Mesendoderm (in vitro differentiated cells): ENCODE results near the gene PLCXD1.

ENCODE experiments used
- DNase-seq: peaks from one replicate; pipeline ENCODE4 v3.0.0; 2013
- H2AK5ac ChIP-seq: 2 replicates; pipeline ENCODE4 v1.6.1; 2013; ENCODE audit warnings: low read length, inconsistent platforms
- H2BK120ac ChIP-seq: 2 replicates; pipeline ENCODE4 v1.6.1; 2013; ENCODE audit warnings: low read depth, mild to moderate bottlenecking, low read length, moderate library complexity, mixed read lengths
- H2BK15ac ChIP-seq: replicated peaks from 2 replicates; pipeline ENCODE4 v1.6.1; 2013; ENCODE audit warnings: low read depth, mild to moderate bottlenecking, moderate library complexity
- H2BK5ac ChIP-seq: 2 replicates; pipeline ENCODE4 v1.6.1; 2013; ENCODE audit warnings: low read length, inconsistent platforms
- H3K18ac ChIP-seq: 2 replicates; pipeline ENCODE4 v1.6.1; 2013; ENCODE audit warnings: mild to moderate bottlenecking, low read length, mixed read lengths
- H3K23ac ChIP-seq: one replicate; pipeline ENCODE4 v1.6.1; 2013; ENCODE audit warnings: low read length
- H3K27ac ChIP-seq: 2 replicates; pipeline ENCODE4 v1.5.1; 2013; ENCODE audit warnings: low read depth, mild to moderate bottlenecking, inconsistent platforms, low read length, moderate library complexity
- H3K27me3 ChIP-seq: 2 replicates; pipeline ENCODE4 v1.6.1; 2013; ENCODE audit warnings: low read length, control low read depth, mild to moderate bottlenecking, inconsistent platforms; ENCODE audit not compliant: insufficient read depth, poor library complexity
- H3K36me3 ChIP-seq: 2 replicates; pipeline ENCODE4 v1.6.1; 2013; ENCODE audit warnings: low read length, inconsistent platforms; ENCODE audit not compliant: control insufficient read depth, insufficient read depth
- H3K4ac ChIP-seq: one replicate; pipeline ENCODE4 v1.6.1; 2013; ENCODE audit warnings: low read depth, mild to moderate bottlenecking, low read length, moderate library complexity
- H3K4me1 ChIP-seq: 2 replicates; pipeline ENCODE4 v1.6.1; 2013; ENCODE audit warnings: low read depth, low read length, inconsistent platforms; ENCODE audit not compliant: control insufficient read depth
- H3K4me2 ChIP-seq: 2 replicates; pipeline ENCODE4 v1.6.1; 2013; ENCODE audit warnings: low read length
- H3K4me3 ChIP-seq: 2 replicates; pipeline ENCODE4 v1.5.1; 2013; ENCODE audit warnings: mild to moderate bottlenecking, low read length
- H3K56ac ChIP-seq: one replicate; pipeline ENCODE4 v1.6.1; 2013; ENCODE audit warnings: low read length
- H3K79me1 ChIP-seq: 2 replicates; pipeline ENCODE4 v1.6.1; 2013; ENCODE audit warnings: low read length, inconsistent platforms
- H3K79me2 ChIP-seq: 2 replicates; pipeline ENCODE4 v1.6.1; 2013; ENCODE audit warnings: mild to moderate bottlenecking, low read length; ENCODE audit not compliant: control insufficient read depth, insufficient read depth
- H3K9ac ChIP-seq: 2 replicates; pipeline ENCODE4 v1.6.1; 2013; ENCODE audit warnings: low read length, inconsistent platforms
- H4K5ac ChIP-seq: one replicate; pipeline ENCODE4 v1.6.1; 2013; ENCODE audit warnings: low read length
- H4K8ac ChIP-seq: one replicate; pipeline ENCODE4 v1.6.1; 2013; ENCODE audit warnings: low read depth, mild to moderate bottlenecking, control low read depth, low read length, moderate library complexity
- WGBS: extraction: QIAGEN DNeasy Blood & Tissue Kit; methylation state at CpG from one replicate; pipeline ENCODE4 v1.1.7; 2013; ENCODE audit warnings: low lambda C conversion rate, missing lambda C conversion rate; ENCODE audit not compliant: insufficient coverage; ENCODE audit errors: extremely low coverage; 5-methylcytosine and 5-hydroxymethylcytosine counted together

The PLCXD1 gene

GRCh38 chrX:283115-283845 lies 2.1 kb downstream of the PLCXD1 start:
- Histone ChIP-seq H3K56ac (peak overlapping the region; percentile 93), H3K18ac (peak overlapping the region; percentile 32), H4K5ac (no peak overlapping the region), H3K23ac (no peak overlapping the region), H3K36me3 (peaks cover 16% of the 10 kb centered on the region), H3K27ac (peak overlapping the region; percentile 75), H3K9ac (peak overlapping the region; percentile 92), H3K4ac (no peak overlapping the region), H2BK15ac (no peak overlapping the region), H3K27me3 (no peaks in the 10 kb centered on the region), H2BK5ac (peak overlapping the region; percentile 62), H3K79me2 (peaks cover 12% of the 10 kb centered on the region), H2BK120ac (no peak overlapping the region), H3K4me1 (peaks cover 4% of the 10 kb centered on the region), H4K8ac (no peak overlapping the region), H3K4me2 (peak overlapping the region; percentile 52), H3K79me1 (peaks cover 15% of the 10 kb centered on the region), H3K4me3 (peak overlapping the region; percentile 51), H2AK5ac (no peak overlapping the region)
- WGBS: no CpG with 5 or more reads among the region's 45 CpGs
- DNase-seq: peak; percentile 98

DNA sequence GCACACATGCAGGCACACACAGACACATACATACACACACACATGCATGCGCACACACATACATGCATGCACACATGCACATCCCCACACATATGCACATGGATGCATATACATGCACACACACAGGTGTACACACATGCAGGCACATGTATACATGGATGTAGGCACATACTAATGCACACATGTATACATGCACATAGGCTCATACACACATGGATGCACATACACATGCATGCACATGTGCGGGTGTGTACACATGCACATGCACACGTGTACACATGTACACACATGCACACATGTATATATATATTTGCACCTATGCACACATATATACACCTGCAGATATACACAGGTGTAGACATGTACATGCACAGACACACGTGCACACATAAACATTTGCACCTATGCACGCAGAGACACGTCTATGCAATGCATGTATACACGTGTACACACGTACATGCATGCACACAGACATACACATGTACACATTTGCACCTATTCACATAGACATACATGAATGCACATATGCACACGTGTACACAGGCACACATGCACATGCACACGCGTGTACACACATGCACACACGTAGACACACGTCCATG lies 4.0 kb downstream of the PLCXD1 start:
- Histone ChIP-seq H3K56ac (no peak overlapping the region), H3K79me2 (peaks cover 12% of the 10 kb centered on the region), H3K79me1 (peaks cover 19% of the 10 kb centered on the region), H3K27ac (no peak overlapping the region), H3K36me3 (peaks cover 22% of the 10 kb centered on the region), H3K18ac (no peak overlapping the region), H3K4me1 (no peaks in the 10 kb centered on the region), H3K4me3 (no peak overlapping the region), H4K8ac (no peak overlapping the region), H2BK120ac (no peak overlapping the region), H2BK5ac (no peak overlapping the region), H3K4me2 (no peak overlapping the region), H4K5ac (no peak overlapping the region), H3K4ac (no peak overlapping the region), H3K9ac (no peak overlapping the region), H3K23ac (no peak overlapping the region), H2AK5ac (no peak overlapping the region), H3K27me3 (no peaks in the 10 kb centered on the region), H2BK15ac (no peak overlapping the region)
- no peak for DNase-seq
- WGBS: no CpG with 5 or more reads among the region's 13 CpGs

- H2BK5ac ChIP-seq: no peak overlapping the region
- no peak overlapping the region for H3K23ac ChIP-seq
- H3K36me3 ChIP-seq: peaks cover 27% of the 10 kb centered on the region
- no peak overlapping the region for H3K4me2 ChIP-seq
- no peak overlapping the region for H2BK120ac ChIP-seq
- no CpG with 5 or more reads among the region's 7 CpGs for WGBS
- peaks cover 12% of the 10 kb centered on the region for H3K79me2 ChIP-seq
- H3K9ac ChIP-seq: no peak overlapping the region
- no peak for DNase-seq
- H3K4me1 ChIP-seq: no peaks in the 10 kb centered on the region
- H4K5ac ChIP-seq: no peak overlapping the region
- H4K8ac ChIP-seq: no peak overlapping the region
- H3K27ac ChIP-seq: no peak overlapping the region
- H3K27me3 ChIP-seq: no peaks in the 10 kb centered on the region
- peaks cover 19% of the 10 kb centered on the region for H3K79me1 ChIP-seq
- no peak overlapping the region for H2BK15ac ChIP-seq
- no peak overlapping the region for H3K56ac ChIP-seq
- no peak overlapping the region for H3K4me3 ChIP-seq
- no peak overlapping the region for H3K4ac ChIP-seq
- H3K18ac ChIP-seq: no peak overlapping the region
- no peak overlapping the region for H2AK5ac ChIP-seq
Measured at GRCh38 chrX:287670-288069, 6.5 kb downstream of the PLCXD1 start.

DNA sequence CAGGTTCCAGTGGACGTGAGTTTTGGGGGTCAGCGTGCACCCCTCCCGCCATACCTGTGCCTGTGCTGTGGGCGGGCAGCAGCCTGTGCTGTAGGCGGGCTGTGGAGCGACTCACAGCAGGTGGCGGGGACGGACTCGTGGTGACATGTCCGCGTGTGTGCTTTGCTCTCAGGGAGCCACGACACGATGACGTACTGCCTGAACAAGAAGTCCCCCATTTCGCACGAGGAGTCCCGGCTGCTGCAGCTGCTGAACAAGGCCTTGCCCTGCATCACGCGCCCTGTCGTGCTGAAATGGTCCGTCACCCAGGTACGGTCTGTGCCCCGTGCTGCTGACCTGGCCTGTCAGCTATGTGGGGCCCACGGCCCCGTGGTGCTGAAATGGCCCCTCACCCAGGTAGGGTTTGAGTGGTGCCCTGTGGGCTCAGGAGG lies 7.4 kb downstream of the PLCXD1 start:
- Histone ChIP-seq H3K9ac (no peak overlapping the region), H3K4me3 (no peak overlapping the region), H3K4me1 (no peaks in the 10 kb centered on the region), H3K18ac (no peak overlapping the region), H3K4ac (no peak overlapping the region), H3K27me3 (no peaks in the 10 kb centered on the region), H2BK120ac (no peak overlapping the region), H3K56ac (no peak overlapping the region), H2AK5ac (no peak overlapping the region), H3K27ac (no peak overlapping the region), H2BK5ac (no peak overlapping the region), H3K4me2 (no peak overlapping the region), H2BK15ac (no peak overlapping the region), H3K79me1 (peaks cover 20% of the 10 kb centered on the region), H4K5ac (no peak overlapping the region), H3K79me2 (peaks cover 12% of the 10 kb centered on the region), H4K8ac (no peak overlapping the region), H3K36me3 (peaks cover 33% of the 10 kb centered on the region), H3K23ac (no peak overlapping the region)
- no CpG with 5 or more reads among the region's 25 CpGs for WGBS
- DNase-seq: no peak

DNA sequence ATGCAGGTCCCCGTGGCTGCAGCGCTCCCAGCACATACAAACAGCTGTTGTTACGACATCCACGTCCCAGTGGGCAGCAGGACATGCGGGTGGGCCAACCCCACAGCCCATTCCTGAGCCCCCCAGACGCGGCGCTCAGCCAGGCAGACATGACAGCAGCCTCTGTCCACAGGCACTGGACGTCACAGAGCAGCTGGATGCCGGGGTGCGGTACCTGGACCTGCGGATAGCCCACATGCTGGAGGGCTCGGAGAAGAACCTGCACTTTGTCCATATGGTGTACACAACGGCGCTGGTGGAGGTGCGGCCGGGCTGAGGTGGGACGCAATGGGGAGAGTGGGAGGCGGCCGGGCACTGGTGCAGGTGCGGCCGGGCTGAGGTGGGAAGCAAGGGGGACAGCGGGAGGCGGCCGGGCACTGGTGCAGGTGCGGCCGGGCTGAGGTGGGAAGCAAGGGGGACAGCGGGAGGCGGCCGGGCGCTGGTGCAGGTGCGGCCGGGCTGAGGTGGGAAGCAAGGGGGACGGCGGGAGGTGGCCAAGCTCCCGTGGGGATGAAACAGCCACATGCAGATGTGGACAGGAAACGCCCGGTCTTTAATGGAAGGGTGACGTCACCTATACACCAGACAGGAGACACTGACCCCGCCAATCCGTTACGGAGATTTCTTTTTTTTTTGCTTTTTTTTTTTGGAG lies 9.4 kb downstream of the PLCXD1 start:
- Histone ChIP-seq H3K4me2 (no peak overlapping the region), H2BK15ac (no peak overlapping the region), H2BK120ac (no peak overlapping the region), H3K18ac (no peak overlapping the region), H3K4me1 (no peaks in the 10 kb centered on the region), H2BK5ac (no peak overlapping the region), H3K23ac (no peak overlapping the region), H3K36me3 (peaks cover 26% of the 10 kb centered on the region), H3K79me1 (peaks cover 10% of the 10 kb centered on the region), H4K8ac (no peak overlapping the region), H3K56ac (no peak overlapping the region), H3K9ac (no peak overlapping the region), H3K4me3 (no peak overlapping the region), H3K27ac (no peak overlapping the region), H3K79me2 (peaks cover 2% of the 10 kb centered on the region), H4K5ac (no peak overlapping the region), H2AK5ac (no peak overlapping the region), H3K4ac (no peak overlapping the region), H3K27me3 (no peaks in the 10 kb centered on the region)
- no CpG with 5 or more reads among the region's 42 CpGs for WGBS
- DNase-seq: no peak
